ENCODE data around the gene GLRX5.

The GLRX5 gene

GRCh38 chr14:95498622-95499353 is 36.1 kb upstream of the GLRX5 start:
- in situ Hi-C loops (cut with HindIII; ENCODE audit: low sequenced_read_pairs): no loop called here
- TF ChIP-seq, protein P1, sequence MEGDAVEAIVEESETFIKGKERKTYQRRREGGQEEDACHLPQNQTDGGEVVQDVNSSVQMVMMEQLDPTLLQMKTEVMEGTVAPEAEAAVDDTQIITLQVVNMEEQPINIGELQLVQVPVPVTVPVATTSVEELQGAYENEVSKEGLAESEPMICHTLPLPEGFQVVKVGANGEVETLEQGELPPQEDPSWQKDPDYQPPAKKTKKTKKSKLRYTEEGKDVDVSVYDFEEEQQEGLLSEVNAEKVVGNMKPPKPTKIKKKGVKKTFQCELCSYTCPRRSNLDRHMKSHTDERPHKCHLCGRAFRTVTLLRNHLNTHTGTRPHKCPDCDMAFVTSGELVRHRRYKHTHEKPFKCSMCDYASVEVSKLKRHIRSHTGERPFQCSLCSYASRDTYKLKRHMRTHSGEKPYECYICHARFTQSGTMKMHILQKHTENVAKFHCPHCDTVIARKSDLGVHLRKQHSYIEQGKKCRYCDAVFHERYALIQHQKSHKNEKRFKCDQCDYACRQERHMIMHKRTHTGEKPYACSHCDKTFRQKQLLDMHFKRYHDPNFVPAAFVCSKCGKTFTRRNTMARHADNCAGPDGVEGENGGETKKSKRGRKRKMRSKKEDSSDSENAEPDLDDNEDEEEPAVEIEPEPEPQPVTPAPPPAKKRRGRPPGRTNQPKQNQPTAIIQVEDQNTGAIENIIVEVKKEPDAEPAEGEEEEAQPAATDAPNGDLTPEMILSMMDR (IDR thresholded peaks at IDR 0.05; ENCODE audit: low read depth, low read length): no peak
- no peak overlapping the region for H3K4me3 ChIP-seq (ENCODE audit: low read depth, low read length)
- no peak for DNase-seq (ENCODE audit: low read depth, low spot score)

DNA sequence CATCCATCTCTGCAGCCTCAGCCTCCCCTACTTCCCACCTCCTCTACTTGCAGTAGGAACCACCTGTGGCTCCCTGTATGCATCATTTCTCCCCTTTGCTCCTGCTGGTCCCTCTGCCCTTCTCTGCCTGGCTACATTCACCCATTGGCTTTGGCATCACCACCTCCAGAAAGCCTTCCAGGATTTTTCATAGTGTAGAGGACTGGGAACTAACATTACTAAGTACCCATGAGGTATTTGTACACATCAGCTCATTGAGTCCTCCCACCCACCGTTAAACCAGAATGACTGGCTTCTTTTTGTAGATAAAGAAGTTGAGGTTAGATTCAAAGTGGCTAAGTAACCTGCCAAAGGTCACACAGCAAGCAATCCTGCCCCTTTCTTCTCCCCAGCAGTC is 35.5 kb upstream of the GLRX5 start:
- no peak for DNase-seq (ENCODE audit: low read depth, low spot score)
- in situ Hi-C loops (cut with HindIII; ENCODE audit: low sequenced_read_pairs): no loop called here
- TF ChIP-seq, protein P1 (IDR thresholded peaks at IDR 0.05; ENCODE audit: low read depth, low read length): no peak
- H3K4me3 ChIP-seq (ENCODE audit: low read depth, low read length): no peak overlapping the region

GRCh38 chr14:95500201-95500681 is 34.6 kb upstream of the GLRX5 start:
- DNase-seq (ENCODE audit: low read depth, low spot score): no peak
- in situ Hi-C loops (cut with HindIII; ENCODE audit: low sequenced_read_pairs): no loop called here
- H3K4me3 ChIP-seq (ENCODE audit: low read depth, low read length): no peak overlapping the region
- TF ChIP-seq, protein P1 (IDR thresholded peaks at IDR 0.05; ENCODE audit: low read depth, low read length): no peak

- DNase-seq (ENCODE audit: low read depth, low spot score): peak; percentile 86
- in situ Hi-C loops (cut with HindIII; ENCODE audit: low sequenced_read_pairs): no loop called here
- TF ChIP-seq, protein P1 (IDR thresholded peaks at IDR 0.05; ENCODE audit: low read depth, low read length): no peak
- H3K4me3 ChIP-seq (ENCODE audit: low read depth, low read length): no peak overlapping the region
These were observed 34.0 kb upstream of the GLRX5 start for GRCh38 chr14:95500772-95501401.

- DNase-seq (ENCODE audit: low read depth, low spot score): no peak
- TF ChIP-seq, protein P1 (IDR thresholded peaks at IDR 0.05; ENCODE audit: low read depth, low read length): no peak
- no peak overlapping the region for H3K4me3 ChIP-seq (ENCODE audit: low read depth, low read length)
- in situ Hi-C loops (cut with HindIII; ENCODE audit: low sequenced_read_pairs): no loop called here
These were observed 32.4 kb upstream of the GLRX5 start for GRCh38 chr14:95502381-95502950.

DNA sequence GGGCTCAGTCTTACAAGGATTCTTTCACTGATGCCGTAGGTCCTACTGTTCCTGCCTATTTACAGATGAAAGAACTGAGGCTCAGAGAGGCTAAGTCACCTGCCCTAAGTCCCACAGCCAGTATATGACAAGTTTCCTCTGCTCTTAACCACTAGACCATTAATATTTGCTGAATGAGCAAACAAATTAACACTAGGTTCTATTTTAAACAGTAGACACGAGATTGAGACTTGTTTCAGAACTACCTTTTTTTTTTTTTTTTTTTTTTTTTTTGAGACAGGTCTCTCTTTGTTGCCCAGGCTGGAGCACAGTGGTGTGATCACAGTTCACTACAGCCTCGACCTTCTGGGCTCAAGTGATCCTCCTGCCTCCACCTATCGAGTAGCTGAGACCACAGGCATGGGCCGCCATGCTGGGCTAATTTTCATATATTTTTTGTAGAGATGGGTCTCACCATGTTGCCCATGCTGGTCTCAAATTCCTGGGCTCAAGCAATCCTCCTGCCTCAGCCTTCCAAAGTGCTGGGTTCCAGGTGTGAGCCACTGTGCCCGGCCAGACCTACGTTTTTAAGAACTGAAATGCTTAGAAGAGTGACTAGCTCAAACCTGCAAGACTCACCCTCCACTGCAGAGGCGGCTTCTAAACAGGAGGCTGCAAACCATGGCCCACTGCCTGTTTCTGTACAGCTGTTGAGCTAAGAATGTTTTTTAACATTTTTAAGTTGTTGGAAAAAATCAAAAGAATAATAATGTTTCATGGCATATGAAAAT is 31.3 kb upstream of the GLRX5 start:
- in situ Hi-C loops (cut with HindIII; ENCODE audit: low sequenced_read_pairs): no loop called here
- TF ChIP-seq, protein P1 (IDR thresholded peaks at IDR 0.05; ENCODE audit: low read depth, low read length): no peak
- no peak for DNase-seq (ENCODE audit: low read depth, low spot score)
- no peak overlapping the region for H3K4me3 ChIP-seq (ENCODE audit: low read depth, low read length)

Measured in astrocyte of the spinal cord (primary cell).